ENCODE results near the gene IFI30.

- TF ChIP-seq CTCF (conservative IDR thresholded peaks at IDR 0.05; ENCODE audit: low read depth, low read length) (no peak), EZH2 (IDR thresholded peaks at IDR 0.05; ENCODE audit: borderline replicate concordance, low read depth, low read length, poor library complexity, severe bottlenecking) (no peak)
Measured at GRCh38 chr19:18225702-18226468, 52.3 kb downstream of the IFI30 start, which contains the start of gene PDE4C.
